Measurements from ENCODE around the gene NCOA3.
"Not testable (repeated sequence)": the region's sequence is repeated elsewhere in the genome, so short reads cannot be mapped to it uniquely, and the experiment has no call there.

The NCOA3 gene

GRCh38 chr20:47568019-47568418 is 66.3 kb downstream of the NCOA3 start:
- no peak for FAIRE-seq

- no peak for FAIRE-seq
These were observed 67.2 kb downstream of the NCOA3 start for GRCh38 chr20:47568837-47569410.

GRCh38 chr20:47571426-47571825 is 69.7 kb downstream of the NCOA3 start:
- FAIRE-seq: no peak

GRCh38 chr20:47572105-47572729 is 70.5 kb downstream of the NCOA3 start:
- no peak for FAIRE-seq

GRCh38 chr20:47573559-47573958 is 71.9 kb downstream of the NCOA3 start:
- FAIRE-seq: no peak

- FAIRE-seq: no peak
These were observed 73.1 kb downstream of the NCOA3 start for GRCh38 chr20:47574616-47575364.

GRCh38 chr20:47576516-47577033 is 74.9 kb downstream of the NCOA3 start:
- FAIRE-seq: peak; percentile 13

GRCh38 chr20:47577314-47577713 is 75.6 kb downstream of the NCOA3 start:
- FAIRE-seq: no peak

- FAIRE-seq: no peak
These were observed 76.9 kb downstream of the NCOA3 start for GRCh38 chr20:47578543-47578942.

GRCh38 chr20:47580686-47581085 is 79.0 kb downstream of the NCOA3 start:
- FAIRE-seq: not testable (repeated sequence)

- no peak for FAIRE-seq
These were observed 79.4 kb downstream of the NCOA3 start for GRCh38 chr20:47581090-47581489.

- no peak for FAIRE-seq
These were observed 81.9 kb downstream of the NCOA3 start for GRCh38 chr20:47583551-47583950.

- FAIRE-seq: no peak
These were observed 83.5 kb downstream of the NCOA3 start for GRCh38 chr20:47585087-47585747.

- no peak for FAIRE-seq
These were observed 85.1 kb downstream of the NCOA3 start for GRCh38 chr20:47586649-47587294.

- no peak for FAIRE-seq
These were observed 86.5 kb downstream of the NCOA3 start for GRCh38 chr20:47588158-47588557.

GRCh38 chr20:47591231-47591630 is 89.5 kb downstream of the NCOA3 start:
- no peak for FAIRE-seq

GRCh38 chr20:47594157-47594556 is 92.5 kb downstream of the NCOA3 start:
- FAIRE-seq: no peak

- not testable (repeated sequence) for FAIRE-seq
These were observed 93.5 kb downstream of the NCOA3 start for GRCh38 chr20:47595138-47595537.

GRCh38 chr20:47596003-47596571 is 94.4 kb downstream of the NCOA3 start:
- FAIRE-seq: no peak

- no peak for FAIRE-seq
These were observed 95.4 kb downstream of the NCOA3 start for GRCh38 chr20:47597090-47597489.

- no peak for FAIRE-seq
These were observed 97.4 kb downstream of the NCOA3 start for GRCh38 chr20:47598911-47599744.

All from islet of Langerhans (tissue), 1 donor.